ENCODE data around the gene RNF20. TPM values are rescaled to one million over a fixed set of nuclear protein-coding genes. Genes with fewer than 3 reads are reported as not detected.

The RNF20 gene
- polyA plus RNA-seq, 1 donor (not counting 4 experiments of a cell fraction or from before 2014, with no cell fraction given), result 28.8 TPM

GRCh38 chr9:101585740-101586139 is 52.1 kb downstream of the RNF20 start:
- Histone ChIP-seq H3K27ac (ENCODE audit: control insufficient read depth, insufficient read depth, low read length) (no peak overlapping the region), H3K27me3 (ENCODE audit: control insufficient read depth, extremely low read depth, insufficient read depth, low read length) (no peaks in the 10 kb centered on the region), H3K4me2 (ENCODE audit: control insufficient read depth, extremely low read depth, insufficient read depth, low read depth, low read length) (no peak overlapping the region), H3K9ac (ENCODE audit: control insufficient read depth, extremely low read depth, insufficient read depth, low read length) (no peak overlapping the region), H3K4me3 (ENCODE audit: control insufficient read depth in 2 of 3, extremely low read depth in 1 of 3, insufficient read depth in 2 of 3, low read depth in 1 of 3, low read length in 3 of 3) (no peak overlapping the region), H3K9me1 (ENCODE audit: control insufficient read depth, extremely low read depth, insufficient read depth, low read length) (no peaks in the 10 kb centered on the region), H3K36me3 (ENCODE audit: control insufficient read depth in 2 of 2, extremely low read depth in 1 of 2, insufficient read depth in 2 of 2, low read length in 2 of 2) (no peaks in the 10 kb centered on the region), H3K79me2 (ENCODE audit: control insufficient read depth, insufficient read depth, low read length) (no peaks in the 10 kb centered on the region), H3K4me1 (ENCODE audit: control insufficient read depth, extremely low read depth, insufficient read depth, low read length) (no peaks in the 10 kb centered on the region), H2AFZ (ENCODE audit: control insufficient read depth, low read length) (no peak overlapping the region), H3K9me3 (ENCODE audit: control insufficient read depth, low read depth, low read length) (no peaks in the 10 kb centered on the region), H4K20me1 (ENCODE audit: control insufficient read depth, extremely low read depth, insufficient read depth, low read length) (no peaks in the 10 kb centered on the region)
- DNase-seq (ENCODE audit: low read depth, low spot score), result no peak
- dilution Hi-C loops (cut with MboI; ENCODE audit: extremely low pct_ligation_motif_present, low sequenced_read_pairs), result no loop called here
- no peak for TF ChIP-seq CTCF (optimal IDR thresholded peaks at IDR 0.05 in 1 of 3, IDR thresholded peaks at IDR 0.05 in 1 of 3, conservative IDR thresholded peaks at IDR 0.05 in 1 of 3; ENCODE audit: extremely low read depth in 1 of 3, insufficient read depth in 2 of 3, low read length in 3 of 3)
- no peak for TF ChIP-seq EZH2 (IDR thresholded peaks at IDR 0.05; ENCODE audit: low read length)
- no peak for FAIRE-seq

GRCh38 chr9:101586651-101587050 is 53.0 kb downstream of the RNF20 start:
- no peak for DNase-seq (ENCODE audit: low read depth, low spot score)
- no peak for FAIRE-seq
- no peaks in the 10 kb centered on the region for H3K36me3 ChIP-seq (ENCODE audit: control insufficient read depth in 2 of 2, extremely low read depth in 1 of 2, insufficient read depth in 2 of 2, low read length in 2 of 2)
- H3K4me3 ChIP-seq (ENCODE audit: control insufficient read depth in 2 of 3, extremely low read depth in 1 of 3, insufficient read depth in 2 of 3, low read depth in 1 of 3, low read length in 3 of 3), result no peak overlapping the region
- no peaks in the 10 kb centered on the region for H3K9me3 ChIP-seq (ENCODE audit: control insufficient read depth, low read depth, low read length)
- dilution Hi-C loops (cut with MboI; ENCODE audit: extremely low pct_ligation_motif_present, low sequenced_read_pairs), result no loop called here
- no peaks in the 10 kb centered on the region for H3K9me1 ChIP-seq (ENCODE audit: control insufficient read depth, extremely low read depth, insufficient read depth, low read length)
- no peaks in the 10 kb centered on the region for H4K20me1 ChIP-seq (ENCODE audit: control insufficient read depth, extremely low read depth, insufficient read depth, low read length)
- no peak overlapping the region for H2AFZ ChIP-seq (ENCODE audit: control insufficient read depth, low read length)
- TF ChIP-seq EZH2 (IDR thresholded peaks at IDR 0.05; ENCODE audit: low read length), result no peak
- TF ChIP-seq CTCF (optimal IDR thresholded peaks at IDR 0.05 in 1 of 3, IDR thresholded peaks at IDR 0.05 in 1 of 3, conservative IDR thresholded peaks at IDR 0.05 in 1 of 3; ENCODE audit: extremely low read depth in 1 of 3, insufficient read depth in 2 of 3, low read length in 3 of 3), result no peak
- no peak overlapping the region for H3K4me2 ChIP-seq (ENCODE audit: control insufficient read depth, extremely low read depth, insufficient read depth, low read depth, low read length)
- no peaks in the 10 kb centered on the region for H3K27me3 ChIP-seq (ENCODE audit: control insufficient read depth, extremely low read depth, insufficient read depth, low read length)
- no peak overlapping the region for H3K27ac ChIP-seq (ENCODE audit: control insufficient read depth, insufficient read depth, low read length)
- no peaks in the 10 kb centered on the region for H3K79me2 ChIP-seq (ENCODE audit: control insufficient read depth, insufficient read depth, low read length)
- H3K9ac ChIP-seq (ENCODE audit: control insufficient read depth, extremely low read depth, insufficient read depth, low read length), result no peak overlapping the region
- no peaks in the 10 kb centered on the region for H3K4me1 ChIP-seq (ENCODE audit: control insufficient read depth, extremely low read depth, insufficient read depth, low read length)

Measured in keratinocyte (primary cell).